GM12892 (cell line): ENCODE measurements around the gene MT1X.

ENCODE experiments used
- POLR2A ChIP-seq: IDR thresholded peaks from 2 replicates; pipeline ENCODE4 v1.6.1; 2011; ENCODE audit warnings: low read depth, low read length, control low read depth
- POLR2AphosphoS5 ChIP-seq: IDR thresholded peaks from 2 replicates; pipeline ENCODE4 v1.6.1; 2011; ENCODE audit warnings: low read depth, low read length, control low read depth
- TAF1 ChIP-seq: IDR thresholded peaks from 2 replicates; pipeline ENCODE4 v1.6.1; 2011; ENCODE audit warnings: low read depth, mild to moderate bottlenecking, control low read depth, low read length, borderline replicate concordance

- TF ChIP-seq POLR2A (no peak), POLR2AphosphoS5 (no peak), TAF1 (no peak)
Measured at GRCh38 chr16:56697456-56698155, 15.3 kb downstream of the MT1X start.
